T-helper 9 cell (primary cell): ENCODE measurements around the gene LOC101059915.

Experiments
- DNase-seq: peaks from one replicate; pipeline ENCODE4 v3.0.0-alpha.2; 2020

Gene LOC101059915

DNA sequence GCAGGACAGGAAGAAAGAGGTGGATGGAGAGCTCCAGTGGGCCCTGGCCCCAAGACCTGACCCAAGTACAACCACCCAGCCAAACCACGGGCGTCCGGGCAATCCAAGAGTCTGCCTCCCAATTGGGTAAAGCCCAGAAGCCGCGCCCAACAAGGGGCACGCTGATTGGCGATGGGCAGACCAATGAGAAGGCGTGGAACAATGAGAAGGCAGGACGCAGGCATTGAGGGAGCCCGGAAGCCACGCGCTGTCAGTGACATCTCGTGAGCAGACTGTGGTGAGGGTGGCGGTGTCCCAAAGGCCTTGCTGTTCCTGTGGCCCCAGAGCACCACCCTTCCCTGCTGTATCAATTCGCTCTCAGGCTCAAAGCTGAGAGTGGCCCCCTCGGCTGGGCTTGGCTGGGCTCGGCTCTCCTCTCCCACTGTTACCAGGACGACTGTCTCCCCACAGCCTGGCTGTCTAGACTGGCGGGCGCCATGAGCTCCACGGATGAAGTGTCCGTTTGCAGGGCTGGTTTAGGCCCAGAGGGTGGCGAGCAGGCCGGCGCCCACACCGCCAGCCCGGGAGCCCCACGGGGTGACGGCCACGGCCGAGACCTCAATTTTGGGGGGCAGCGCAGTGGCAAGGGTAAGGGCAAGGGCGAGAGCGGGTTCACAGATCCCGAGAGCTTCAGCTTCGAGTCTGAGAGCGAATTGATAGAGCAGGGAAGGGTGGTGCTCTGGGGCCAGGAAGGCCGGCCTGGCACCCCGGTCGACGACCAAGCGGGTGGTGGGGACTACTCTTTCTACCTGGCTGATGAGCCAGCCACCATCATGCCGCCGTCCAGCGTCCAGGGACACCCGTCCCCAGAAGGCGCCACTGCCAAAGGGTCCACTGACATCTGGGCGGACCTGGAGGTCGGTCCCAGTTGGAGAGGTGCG lies at the start of gene LOC101059915:
LOC101059915 (plus strand) TSS at position 219 of the 920 bp plus-strand sequence.
- DNase-seq = no peak

GRCh38 chrX:71617742-71618141 lies 49.6 kb upstream of the LOC101059915 start:
- DNase-seq = no peak

- peak; percentile 43 for DNase-seq
These were observed 49.0 kb upstream of the LOC101059915 start, which contains the start of gene CXCR3 for GRCh38 chrX:71618303-71618721. Gene CXCR3 (minus strand): TSS chrX:71618511. CDS start chrX:71618449, 62 bp downstream.

DNA sequence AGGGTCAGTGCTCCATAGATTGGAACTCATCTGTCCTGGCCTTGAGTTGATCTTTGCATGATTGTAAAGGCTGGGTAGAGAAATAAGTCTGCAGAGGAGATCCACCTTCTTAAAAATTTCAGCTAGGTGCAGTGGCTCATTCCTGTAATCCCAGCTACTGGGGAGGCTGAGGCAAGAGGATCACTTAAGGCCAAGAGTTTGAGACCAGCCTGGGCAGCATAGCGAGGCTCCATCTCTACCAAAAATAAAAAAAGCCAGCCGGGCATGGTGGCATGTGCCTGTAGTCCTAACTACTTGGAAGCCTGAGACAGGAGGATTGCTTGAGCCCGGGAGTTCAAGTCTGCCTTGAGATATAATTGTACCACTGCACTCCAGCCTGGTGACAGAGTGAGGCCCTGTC lies 48.6 kb upstream of the LOC101059915 start:
- no peak for DNase-seq

GRCh38 chrX:71619193-71619592 lies 48.2 kb upstream of the LOC101059915 start:
- peak; percentile 47 for DNase-seq

- no peak for DNase-seq
These were observed 47.4 kb upstream of the LOC101059915 start for GRCh38 chrX:71619986-71620385.

GRCh38 chrX:71621603-71622002 lies 45.7 kb upstream of the LOC101059915 start:
- no peak for DNase-seq

DNA sequence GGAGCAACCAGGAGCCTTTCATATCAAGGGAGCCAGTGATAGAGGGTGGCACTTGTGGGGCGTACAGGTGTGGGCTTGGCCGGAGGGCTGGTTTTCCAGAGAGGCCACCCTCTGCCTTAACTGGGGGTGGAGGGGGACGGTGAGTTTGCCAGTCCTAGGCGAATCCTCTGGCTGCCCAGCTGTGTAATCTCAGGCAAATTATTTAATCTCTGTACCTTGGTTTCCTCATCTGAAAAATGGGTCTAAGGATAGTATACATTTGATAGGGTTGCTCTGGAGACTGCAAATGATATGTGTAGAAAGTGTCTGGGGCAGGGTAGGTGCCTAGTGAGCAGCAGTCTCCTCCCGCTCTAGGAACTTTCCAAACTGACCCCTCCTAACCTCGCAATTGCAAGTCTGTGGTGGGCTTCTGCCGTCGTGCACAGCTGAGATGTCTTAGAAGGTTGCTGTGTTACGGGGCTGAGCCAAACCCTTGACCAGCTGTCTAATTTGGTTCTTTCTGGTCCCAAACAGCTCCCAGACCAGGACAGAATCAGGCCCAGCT lies 45.2 kb upstream of the LOC101059915 start:
- DNase-seq = no peak

GRCh38 chrX:71622576-71623450 lies 44.5 kb upstream of the LOC101059915 start:
- peak; percentile 65 for DNase-seq

- no peak for DNase-seq
These were observed 43.6 kb upstream of the LOC101059915 start for GRCh38 chrX:71623714-71624113.

GRCh38 chrX:71625471-71625870 lies 41.9 kb upstream of the LOC101059915 start:
- no peak for DNase-seq

GRCh38 chrX:71626576-71626975 lies 40.8 kb upstream of the LOC101059915 start:
- DNase-seq = no peak

DNA sequence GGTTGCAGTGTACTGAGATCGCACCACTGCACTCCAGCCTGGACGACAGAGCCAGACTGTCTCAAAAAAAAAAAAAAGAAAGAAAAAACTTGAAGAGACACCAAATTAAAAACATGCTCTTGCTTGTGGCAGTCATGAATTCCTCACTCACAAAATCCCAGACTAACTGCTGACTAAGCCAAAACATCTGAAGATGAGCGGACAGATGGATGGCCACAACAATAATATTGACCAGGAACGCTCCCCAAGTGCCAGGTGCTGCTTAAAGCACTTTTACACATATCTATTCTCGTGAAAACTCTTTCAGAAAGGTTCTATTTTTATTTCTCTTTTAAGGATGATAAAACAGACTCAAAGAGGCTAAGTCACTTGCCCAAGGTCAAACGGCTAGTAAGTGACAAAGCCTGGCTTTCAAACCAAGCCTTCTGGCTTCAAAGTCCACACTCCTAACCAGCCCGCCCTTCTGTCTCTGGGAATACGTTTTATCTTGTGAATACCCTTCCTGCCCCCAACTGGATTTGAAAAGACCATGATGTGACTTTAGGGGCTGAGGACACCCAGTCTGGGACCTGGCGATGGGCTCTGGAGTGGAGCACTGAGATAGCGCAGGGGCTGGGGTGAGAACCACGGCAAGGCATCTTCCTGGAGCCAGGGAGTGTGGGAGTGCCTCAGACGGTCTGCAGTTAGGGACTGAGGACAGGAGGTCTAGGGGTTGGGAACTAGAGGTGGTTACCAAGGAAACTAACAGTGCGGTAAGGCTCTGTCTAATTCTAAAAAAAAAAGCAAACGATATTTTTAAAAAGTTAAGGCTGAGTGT lies 39.5 kb upstream of the LOC101059915 start:
- no peak for DNase-seq

- DNase-seq = no peak
These were observed 37.9 kb upstream of the LOC101059915 start for GRCh38 chrX:71629467-71629866.

- no peak for DNase-seq
These were observed 34.3 kb upstream of the LOC101059915 start for GRCh38 chrX:71632923-71633657.

- DNase-seq = no peak
These were observed 33.0 kb upstream of the LOC101059915 start for GRCh38 chrX:71634366-71634765.

GRCh38 chrX:71636438-71637252 lies 30.7 kb upstream of the LOC101059915 start:
- DNase-seq = no peak

DNA sequence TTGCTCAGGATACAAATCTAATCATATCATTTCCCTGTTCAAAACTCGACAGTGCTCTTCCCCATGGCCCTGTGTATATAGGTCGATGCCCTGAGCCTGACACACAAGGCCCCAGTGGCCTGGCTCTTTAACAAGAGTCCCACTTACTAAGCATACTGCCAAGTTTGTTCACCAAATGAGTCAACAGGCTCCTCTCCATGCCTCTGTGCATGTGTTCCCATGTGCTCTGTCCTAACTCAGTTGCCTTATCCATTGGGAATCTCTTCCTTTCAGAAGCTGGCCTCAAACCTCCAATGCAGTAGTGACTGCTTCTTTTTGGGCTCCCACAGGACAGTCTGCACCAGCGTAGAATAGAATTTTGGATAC lies 30.1 kb upstream of the LOC101059915 start:
- DNase-seq = no peak

DNA sequence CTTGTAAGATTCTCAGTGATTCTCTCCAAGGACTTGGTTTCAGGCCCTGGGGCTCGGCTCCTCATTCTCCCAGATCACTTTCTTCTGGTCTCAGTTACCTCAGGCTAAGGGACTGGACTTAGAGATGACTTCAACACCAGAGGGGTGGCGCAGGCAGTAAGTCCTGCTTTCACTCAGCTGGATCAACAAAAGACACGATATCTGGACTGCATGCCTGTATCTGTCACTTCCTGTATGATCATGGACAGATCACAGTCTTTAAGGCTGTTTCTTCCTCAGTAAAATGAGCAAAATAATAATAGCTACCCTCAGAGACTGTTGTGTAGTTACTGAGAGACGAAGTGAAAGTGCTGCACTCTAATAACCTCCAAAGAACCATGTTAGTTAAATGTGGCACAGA lies 29.5 kb upstream of the LOC101059915 start:
- DNase-seq = no peak

- DNase-seq = no peak
These were observed 28.9 kb upstream of the LOC101059915 start for GRCh38 chrX:71638409-71638808.

- no peak for DNase-seq
These were observed 27.3 kb upstream of the LOC101059915 start for GRCh38 chrX:71640002-71640401.
